DND-41 (cell line): Measurements from ENCODE around the gene KAZN.

Source experiments
- CTCF ChIP-seq: IDR thresholded peaks from 2 replicates; pipeline ENCODE4 v1.5.1; 2012; ENCODE audit warnings: borderline replicate concordance, low read length, moderate library complexity, mild to moderate bottlenecking; ENCODE audit not compliant: poor library complexity, severe bottlenecking; ENCODE audit errors: extremely low read depth
- EZH2 ChIP-seq: IDR thresholded peaks from 3 replicates; pipeline ENCODE4 v1.6.1; 2012; ENCODE audit warnings: borderline replicate concordance, low read depth, mild to moderate bottlenecking, moderate library complexity, low read length, inconsistent platforms; ENCODE audit not compliant: severe bottlenecking

- TF ChIP-seq CTCF (no peak), EZH2 (no peak)
Measured at GRCh38 chr1:14655385-14655784, 56.9 kb downstream of the KAZN start.
